ENCODE results near the gene KSR1. TPM values are rescaled to one million over a fixed set of nuclear protein-coding genes. Genes with fewer than 3 reads are reported as not detected.
"Not testable (repeated sequence)": the region's sequence is repeated elsewhere in the genome, so short reads cannot be mapped to it uniquely, and the experiment has no call there.

The KSR1 gene
- total and polyA plus RNA-seq, 2 of the 4 experiments (the other 2 are of a cell fraction), result 12.5 to 21.9 TPM

GRCh38 chr17:27653449-27653971 is 197.3 kb downstream of the KSR1 start:
- H3K4me2 ChIP-seq (ENCODE audit: low read depth, low read length); H2AFZ ChIP-seq (replicated peaks; ENCODE audit: low read length, poor library complexity); DNase-seq; H2BK15ac ChIP-seq (ENCODE audit: low read depth, low read length); H4K91ac ChIP-seq (ENCODE audit: insufficient read depth, low read depth, low read length); H2AK9ac ChIP-seq (replicated peaks; ENCODE audit: low read depth, low read length, poor library complexity); H3K4me3 ChIP-seq (ENCODE audit: insufficient read depth, low read depth, low read length); H4K20me1 ChIP-seq (ENCODE audit: insufficient read depth, low read length); H4K5ac ChIP-seq (ENCODE audit: low read depth, low read length); H2BK120ac ChIP-seq (ENCODE audit: low read depth, low read length); H2BK5ac ChIP-seq (ENCODE audit: low read depth, low read length, poor library complexity, severe bottlenecking); H3K9ac ChIP-seq (ENCODE audit: low read depth, low read length); H3K27ac ChIP-seq (ENCODE audit: insufficient read depth, low read length); H3K4me1 ChIP-seq (ENCODE audit: control insufficient read depth, insufficient read depth, low read length); dilution Hi-C loops (cut with HindIII; ENCODE audit: low sequenced_read_pairs, unreplicated experiment); H3K36me3 ChIP-seq (ENCODE audit: control insufficient read depth, insufficient read depth, low read length); H2AK5ac ChIP-seq (ENCODE audit: low read depth, low read length); H4K8ac ChIP-seq (ENCODE audit: low read depth in 2 of 2, low read length in 2 of 2); ATAC-seq (ENCODE audit: low read depth); H3K9me3 ChIP-seq (ENCODE audit: control insufficient read depth, insufficient read depth, low read length); H3K27me3 ChIP-seq (ENCODE audit: control insufficient read depth, insufficient read depth, low read length); H3K18ac ChIP-seq (ENCODE audit: low read depth, low read length); H3K23ac ChIP-seq (ENCODE audit: low read depth, low read length); POLR2A ChIA-PET (ENCODE audit: unreplicated experiment); BruUV-seq (replicated peaks); H3K56ac ChIP-seq (ENCODE audit: extremely low read depth, insufficient read depth, low read length); H3K14ac ChIP-seq (replicated peaks; ENCODE audit: low read depth, low read length); H2BK20ac ChIP-seq (ENCODE audit: low read depth, low read length); H3K9me1 ChIP-seq (ENCODE audit: insufficient read depth, low read length); H3K4ac ChIP-seq (ENCODE audit: low read depth, low read length); H3K79me1 ChIP-seq (ENCODE audit: low read depth in 1 of 2, low read length in 2 of 2): not testable (repeated sequence)
- in situ Hi-C loops (cut with MboI; ENCODE audit: low sequenced_read_pairs) (loop anchor here (10.0 kb wide), 1 partner anchor 231 kb away; no protein-coding TSS in a partner anchor), intact Hi-C loops (cut with micrococcal nuclease) (loop anchor here (2.0 to 5.0 kb wide), 2 partner anchors 301 to 416 kb away; no protein-coding TSS in a partner anchor)
- CTCF ChIA-PET, result interaction anchor here (0.6 to 1.9 kb wide), 3 partner anchors 50 to 226 kb away, joined by 3 to 10 read pairs (median 10); no protein-coding TSS in a partner anchor
- 55% methylated on average over 5 of the region's 9 CpGs; no CpG with 5 or more reads in 1 of the 2 experiments for WGBS, 2 experiments (ENCODE audit: extremely low coverage in 2 of 2, insufficient read length in 1 of 2)
